GM12801 (cell line): ENCODE data around the gene TCTA.

Experiments
- TF ChIP-seq, protein P1 (sequence below): IDR thresholded peaks from one replicate; pipeline ENCODE4 v1.5.1; 2011; ENCODE audit warnings: control low read depth; ENCODE audit not compliant: insufficient read length; ENCODE audit errors: extremely low read depth

Gene TCTA

DNA sequence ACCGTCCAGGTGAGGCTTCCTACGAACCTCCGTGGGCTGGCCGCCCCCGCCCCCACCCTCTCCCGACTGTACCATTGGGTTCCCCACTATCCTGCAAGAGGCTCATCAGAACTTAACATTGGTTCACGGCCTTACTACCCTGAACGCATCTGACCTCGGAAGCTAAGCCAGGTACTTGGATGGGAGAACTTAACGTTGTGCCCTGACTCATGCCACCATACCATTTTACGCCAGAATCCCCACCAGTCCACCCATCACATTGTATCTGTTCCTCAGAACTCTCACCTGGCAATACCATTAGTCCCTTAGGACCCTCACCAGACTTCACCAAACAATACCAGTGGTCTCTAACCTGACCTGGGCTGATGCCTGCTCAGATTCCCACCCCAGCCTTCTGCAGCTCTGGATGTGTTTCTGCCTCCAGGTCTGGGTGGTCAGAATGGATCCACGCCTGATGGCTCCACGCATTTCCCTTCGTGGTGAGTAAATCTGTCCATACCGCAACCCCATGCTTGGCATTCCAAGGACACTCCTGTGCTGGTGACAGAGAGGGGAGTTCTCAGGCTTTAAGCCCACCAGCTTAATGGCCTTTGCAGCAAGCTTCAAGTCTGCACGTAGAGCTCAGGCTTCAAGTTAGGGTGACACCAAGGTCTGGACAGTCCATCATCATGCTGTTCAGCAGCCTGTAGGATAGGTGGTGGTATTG lies 562 bp downstream of the TCTA start:
- TF ChIP-seq, protein P1, sequence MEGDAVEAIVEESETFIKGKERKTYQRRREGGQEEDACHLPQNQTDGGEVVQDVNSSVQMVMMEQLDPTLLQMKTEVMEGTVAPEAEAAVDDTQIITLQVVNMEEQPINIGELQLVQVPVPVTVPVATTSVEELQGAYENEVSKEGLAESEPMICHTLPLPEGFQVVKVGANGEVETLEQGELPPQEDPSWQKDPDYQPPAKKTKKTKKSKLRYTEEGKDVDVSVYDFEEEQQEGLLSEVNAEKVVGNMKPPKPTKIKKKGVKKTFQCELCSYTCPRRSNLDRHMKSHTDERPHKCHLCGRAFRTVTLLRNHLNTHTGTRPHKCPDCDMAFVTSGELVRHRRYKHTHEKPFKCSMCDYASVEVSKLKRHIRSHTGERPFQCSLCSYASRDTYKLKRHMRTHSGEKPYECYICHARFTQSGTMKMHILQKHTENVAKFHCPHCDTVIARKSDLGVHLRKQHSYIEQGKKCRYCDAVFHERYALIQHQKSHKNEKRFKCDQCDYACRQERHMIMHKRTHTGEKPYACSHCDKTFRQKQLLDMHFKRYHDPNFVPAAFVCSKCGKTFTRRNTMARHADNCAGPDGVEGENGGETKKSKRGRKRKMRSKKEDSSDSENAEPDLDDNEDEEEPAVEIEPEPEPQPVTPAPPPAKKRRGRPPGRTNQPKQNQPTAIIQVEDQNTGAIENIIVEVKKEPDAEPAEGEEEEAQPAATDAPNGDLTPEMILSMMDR: no peak

DNA sequence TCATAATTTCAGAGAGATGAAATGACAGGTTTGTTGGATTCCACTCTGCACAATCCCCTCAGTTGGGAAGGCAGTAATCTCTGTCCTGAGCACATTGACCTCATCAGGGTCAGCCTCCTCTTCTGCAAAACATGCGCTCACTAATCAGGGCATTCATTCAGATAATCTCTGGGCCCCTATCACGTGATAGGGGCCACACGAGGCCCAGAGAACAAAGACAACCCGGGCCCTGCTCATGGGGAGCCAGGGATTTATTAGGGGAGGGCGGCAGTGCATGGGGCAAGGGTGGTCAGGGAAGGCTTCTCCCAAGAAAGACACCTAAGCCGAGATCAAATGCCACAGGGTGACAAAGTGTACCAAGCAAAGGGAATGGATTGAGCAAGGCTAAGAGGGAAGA lies 1.1 kb downstream of the TCTA start:
- TF ChIP-seq, protein P1: no peak

DNA sequence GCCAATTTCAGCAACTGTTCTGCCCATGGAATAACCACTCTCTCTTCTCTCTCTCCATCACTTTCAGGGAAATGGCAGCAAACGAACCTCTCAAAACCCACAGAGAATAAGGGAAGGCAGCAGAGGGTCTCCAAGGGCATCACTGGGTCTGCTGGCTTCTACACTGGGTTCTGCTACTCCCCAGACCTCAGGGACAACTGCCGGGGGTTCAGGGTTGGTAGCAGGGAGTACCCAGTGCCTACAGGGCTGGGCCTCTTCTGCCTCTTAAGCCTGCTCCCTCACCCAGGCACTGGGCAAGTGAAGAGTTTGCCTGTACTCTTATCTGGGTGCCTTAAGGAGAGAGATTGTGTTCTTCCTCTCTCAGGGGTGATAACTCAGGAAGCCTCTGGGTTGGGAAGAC lies 2.5 kb downstream of the TCTA start:
- TF ChIP-seq, protein P1: no peak

DNA sequence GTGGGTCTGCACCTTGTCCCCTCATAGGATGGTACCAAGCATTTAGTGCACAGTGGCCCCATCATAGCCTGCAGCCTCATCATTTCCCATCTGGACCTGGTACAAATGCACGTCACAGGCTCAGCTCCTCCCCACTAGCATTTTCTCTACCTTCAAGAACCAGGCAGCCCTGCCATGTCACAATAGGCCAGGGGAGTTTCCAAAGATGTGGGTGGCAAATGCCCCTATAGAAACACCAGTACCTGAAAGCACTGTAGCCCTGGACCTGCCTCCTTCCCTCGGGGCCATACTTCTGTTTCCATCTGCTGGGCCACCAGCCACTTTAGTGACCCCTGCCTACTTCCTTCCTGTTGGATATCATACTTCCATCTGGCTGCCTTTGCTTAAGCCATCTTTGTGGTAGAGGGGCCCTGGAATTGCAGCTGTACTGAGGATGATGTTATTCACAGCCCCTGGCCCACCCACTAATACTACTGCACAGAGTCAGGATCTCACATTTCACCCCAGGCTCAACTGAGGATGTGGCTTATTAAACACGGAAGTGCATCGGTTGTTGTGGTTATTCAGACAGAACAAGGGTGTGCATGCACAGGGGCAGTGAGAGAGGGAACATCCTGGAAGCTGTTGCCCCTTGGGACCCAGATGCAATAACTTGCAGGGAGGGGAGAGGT lies 3.8 kb downstream of the TCTA start:
- TF ChIP-seq, protein P1: no peak

DNA sequence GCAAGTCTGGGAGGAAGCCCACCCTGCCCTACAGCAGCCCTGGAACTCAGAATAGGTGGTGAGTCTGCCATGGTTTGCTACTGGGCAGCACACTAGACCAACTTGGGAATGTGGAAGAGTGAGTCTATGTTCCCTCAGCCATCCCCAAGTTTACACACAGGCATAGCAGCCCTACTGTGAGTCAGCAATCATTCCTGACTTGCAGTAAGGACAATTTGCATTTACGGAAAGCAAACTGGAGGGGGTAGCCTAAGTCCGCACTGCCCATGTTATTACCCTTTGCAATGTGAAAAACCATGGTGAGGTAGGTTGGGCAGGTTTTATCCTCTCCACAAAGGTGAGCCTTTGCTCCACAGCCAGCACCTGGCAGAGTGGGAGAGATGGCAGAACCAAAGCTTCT lies 4.6 kb downstream of the TCTA start:
- TF ChIP-seq, protein P1: no peak

DNA sequence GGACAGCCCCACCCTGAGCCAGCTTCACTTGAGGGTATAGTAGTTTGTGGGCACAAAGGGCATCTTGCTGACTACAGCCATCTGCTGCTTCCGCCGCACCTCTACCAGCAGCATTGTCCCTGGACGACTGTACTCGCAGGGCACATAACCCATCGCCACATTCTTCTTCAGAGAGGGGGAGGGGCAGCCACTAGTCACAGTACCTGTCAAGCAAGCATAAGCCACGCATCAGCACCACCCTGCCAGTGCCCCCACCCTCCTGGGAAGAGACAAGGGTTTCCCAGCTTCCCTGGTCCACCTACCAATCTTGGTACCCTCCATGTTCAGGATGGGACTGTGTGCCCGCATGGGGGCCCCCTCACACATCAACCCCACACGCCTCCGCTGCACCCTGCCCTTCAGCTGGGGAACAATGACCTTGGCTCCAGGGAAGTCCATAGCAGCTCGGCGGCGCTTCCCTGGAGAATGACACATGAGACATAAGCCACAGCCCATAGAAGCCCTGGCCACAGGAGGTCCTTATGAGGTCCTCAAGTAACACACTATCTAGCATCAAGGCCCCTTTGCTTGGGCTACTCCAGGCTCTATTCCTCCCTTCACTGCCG lies 5.4 kb downstream of the TCTA start:
- TF ChIP-seq, protein P1: no peak

DNA sequence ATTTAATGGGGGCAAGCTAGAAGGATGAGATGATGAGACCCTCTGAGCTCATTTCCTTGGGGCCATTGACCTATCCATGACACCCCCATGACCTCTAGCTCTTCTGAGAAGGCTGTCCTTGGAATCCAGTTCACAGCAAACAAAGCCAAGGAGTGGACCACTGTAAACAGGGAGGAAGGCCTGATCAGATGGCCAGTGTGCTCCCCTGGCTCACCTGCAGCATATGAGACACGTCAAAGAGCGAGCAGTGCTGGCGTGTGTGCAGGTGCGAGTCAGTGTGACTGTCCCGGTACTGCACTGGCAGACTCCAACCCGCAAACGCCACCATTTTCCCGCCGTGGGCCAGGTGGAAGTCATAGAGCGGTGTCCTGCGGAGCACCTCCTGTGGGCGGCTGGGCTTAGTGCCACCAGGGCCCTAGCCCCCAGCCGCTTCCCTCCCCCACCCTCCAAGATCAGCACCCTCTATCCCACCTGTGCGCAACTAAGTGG lies 9.7 kb downstream of the TCTA start:
- TF ChIP-seq, protein P1: no peak
